HG02852 (cell line): Measurements from ENCODE around the gene SLC13A5.

Experiments
- ATAC-seq: cut with Tn5 transposase; IDR thresholded peaks from one replicate; pipeline ENCODE4 v1.9.1; 2021; ENCODE audit warnings: mild to moderate bottlenecking, moderate library complexity; ENCODE audit not compliant: unreplicated experiment

The SLC13A5 gene

GRCh38 chr17:6639586-6640535, 73.3 kb downstream of the SLC13A5 start:
- peak; percentile 18 for ATAC-seq

GRCh38 chr17:6639014-6639585, 74.1 kb downstream of the SLC13A5 start:
- no peak for ATAC-seq

GRCh38 chr17:6638046-6638908, 74.9 kb downstream of the SLC13A5 start:
- no peak for ATAC-seq

- no peak for ATAC-seq
These were observed 75.7 kb downstream of the SLC13A5 start for GRCh38 chr17:6637458-6637840.

- ATAC-seq, result no peak
These were observed 76.3 kb downstream of the SLC13A5 start for GRCh38 chr17:6636616-6637457.

GRCh38 chr17:6636105-6636504, 77.1 kb downstream of the SLC13A5 start:
- ATAC-seq, result no peak
